Lower lobe of right lung (tissue), 2 donors: ENCODE results near the gene DIPK1B. TPM values are rescaled to one million over a fixed set of nuclear protein-coding genes. Genes with fewer than 3 reads are reported as not detected.

ENCODE experiments used
- ATAC-seq, 2 donors: fragments of 200-7000 bp; cut with Tn5 transposase; one replicate each; pipeline ENCODE4 v1.9.1; 2020 to 2022; ENCODE audit warnings: mild to moderate bottlenecking in 2 of 2, moderate library complexity in 2 of 2
- DNase-seq: peaks from one replicate; pipeline ENCODE4 v3.0.0-alpha.2; 2020
- H3K27ac ChIP-seq: fragments of 200-600 bp; one replicate; pipeline ENCODE4 v1.8.0; 2022
- H3K27me3 ChIP-seq: fragments of 200-600 bp; one replicate; pipeline ENCODE4 v1.8.0; 2022; ENCODE audit warnings: low read depth
- H3K36me3 ChIP-seq: fragments of 200-600 bp; one replicate; pipeline ENCODE4 v1.8.0; 2022; ENCODE audit warnings: mild to moderate bottlenecking
- H3K4me1 ChIP-seq: fragments of 200-600 bp; one replicate; pipeline ENCODE4 v1.8.0; 2022
- H3K4me3 ChIP-seq: fragments of 200-600 bp; one replicate; pipeline ENCODE4 v1.8.0; 2022; ENCODE audit warnings: mild to moderate bottlenecking
- H3K9me3 ChIP-seq: fragments of 200-600 bp; one replicate; pipeline ENCODE4 v1.8.0; 2022
- CTCF ChIP-seq: fragments of 200-600 bp; IDR thresholded peaks from one replicate; pipeline ENCODE4 v1.8.0; 2022; ENCODE audit warnings: antibody characterized with exemption, mild to moderate bottlenecking
- intact Hi-C: fragments of 100-400 bp; cut with DNase I; formaldehyde crosslinking; loops from one replicate; pipeline ENCODE4 v1.11.0; 2022
- total RNA-seq: library from RNA; stranded (reverse); fragmentation: NEBNext Ultra II Directional; extraction: Animal tissue kit (Norgen Biotek cat#: 25700); gene quantifications from one replicate; pipeline ENCODE4 v1.2.1, GENCODE V29; 2021
- donor health status: DM: no; HTN: yes; CAD: no; lungs with severe emphysema.

The DIPK1B gene
- total RNA-seq, 1 donor from 2014 or later, result 15.1 TPM

GRCh38 chr9:136722969-136723356, 10.6 kb downstream of the DIPK1B start:
- Histone ChIP-seq H3K9me3 (no peaks in the 10 kb centered on the region), H3K27me3 (no peaks in the 10 kb centered on the region), H3K36me3 (peaks cover 63% of the 10 kb centered on the region), H3K27ac (no peak overlapping the region), H3K4me3 (no peak overlapping the region), H3K4me1 (peaks cover 81% of the 10 kb centered on the region)
- ATAC-seq, result no peak
- TF ChIP-seq CTCF, result no peak
- no peak for DNase-seq
- intact Hi-C loops, result no loop called here

- Histone ChIP-seq H3K4me1 (peaks cover 81% of the 10 kb centered on the region), H3K36me3 (peaks cover 63% of the 10 kb centered on the region)
- DNase-seq, result no peak
These were observed 11.1 kb downstream of the DIPK1B start for GRCh38 chr9:136723362-136723976.

GRCh38 chr9:136723989-136724388, 11.6 kb downstream of the DIPK1B start:
- Histone ChIP-seq H3K4me3 (no peak overlapping the region), H3K9me3 (no peaks in the 10 kb centered on the region), H3K4me1 (peaks cover 82% of the 10 kb centered on the region), H3K27me3 (no peaks in the 10 kb centered on the region), H3K36me3 (peaks cover 63% of the 10 kb centered on the region), H3K27ac (no peak overlapping the region)
- ATAC-seq, result no peak
- no peak for TF ChIP-seq CTCF
- no peak for DNase-seq
- intact Hi-C loops, result no loop called here

More at GRCh38 chr9:136723362-136723976, 11.1 kb downstream of the DIPK1B start:
- Histone ChIP-seq H3K4me3 (no peak overlapping the region), H3K27ac (no peak overlapping the region), H3K27me3 (no peaks in the 10 kb centered on the region), H3K9me3 (no peaks in the 10 kb centered on the region)
- ATAC-seq, result no peak
- intact Hi-C loops, result no loop called here
- TF ChIP-seq CTCF, result no peak

DNA sequence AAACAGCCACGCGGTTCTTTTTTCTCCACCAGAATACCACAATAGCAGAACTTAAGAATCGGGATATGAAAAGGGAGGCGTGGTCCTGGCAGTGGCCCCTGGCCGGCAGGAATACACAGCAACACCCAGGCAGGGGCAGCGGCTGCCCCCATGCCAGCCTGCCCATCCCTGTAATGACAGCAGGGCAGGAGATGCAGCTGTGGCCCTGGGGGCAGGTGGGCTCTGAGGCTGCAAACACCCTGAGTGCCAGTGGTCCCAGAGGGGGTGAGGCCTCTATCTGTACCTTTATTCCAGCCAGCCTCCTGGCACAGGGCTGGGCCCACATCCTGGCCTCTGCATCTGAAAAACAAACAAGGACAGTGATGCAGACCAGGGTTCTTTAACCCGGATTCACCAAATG, 12.4 kb downstream of the DIPK1B start:
- TF ChIP-seq CTCF, result no peak
- no peak overlapping the region for H3K27ac ChIP-seq
- intact Hi-C loops, result no loop called here
- H3K4me1 ChIP-seq, result peaks cover 79% of the 10 kb centered on the region
- DNase-seq (no peak), ATAC-seq (no peak)
- H3K27me3 ChIP-seq, result no peaks in the 10 kb centered on the region
- H3K36me3 ChIP-seq, result peaks cover 63% of the 10 kb centered on the region
- H3K9me3 ChIP-seq, result no peaks in the 10 kb centered on the region
- H3K4me3 ChIP-seq, result no peak overlapping the region

DNA sequence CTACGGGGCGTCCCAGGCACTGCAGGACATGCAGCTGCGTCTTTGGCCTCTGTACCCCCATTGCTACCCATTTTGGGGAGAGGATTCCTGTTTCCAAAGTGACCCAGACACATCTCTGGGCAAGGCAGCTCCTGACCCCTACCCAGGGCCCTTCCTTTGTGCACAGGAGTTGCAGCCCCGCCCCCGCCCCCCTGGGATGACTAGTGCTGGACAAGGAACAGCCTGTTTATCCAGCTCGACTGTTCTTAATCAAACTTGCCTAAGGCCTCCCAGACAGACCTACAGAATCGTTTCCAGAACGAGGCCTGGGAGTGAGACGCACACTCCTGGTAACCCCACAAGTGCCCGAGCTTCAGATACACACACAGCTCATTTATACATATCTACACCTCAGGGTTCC, 13.2 kb downstream of the DIPK1B start:
- no peaks in the 10 kb centered on the region for H3K9me3 ChIP-seq
- ATAC-seq, result no peak
- peak overlapping the region; percentile 24 for H3K27ac ChIP-seq
- peak overlapping the region; percentile 93 for H3K4me3 ChIP-seq
- no peak for DNase-seq
- intact Hi-C loops, result no loop called here
- peaks cover 62% of the 10 kb centered on the region for H3K36me3 ChIP-seq
- TF ChIP-seq CTCF, result no peak
- H3K4me1 ChIP-seq, result peaks cover 73% of the 10 kb centered on the region
- no peaks in the 10 kb centered on the region for H3K27me3 ChIP-seq
